GM21360 (cell line): ENCODE data around the gene CABP4.
"Not testable (repeated sequence)": the region's sequence is repeated elsewhere in the genome, so short reads cannot be mapped to it uniquely, and the experiment has no call there.

ENCODE experiments used
- ATAC-seq: cut with Tn5 transposase; IDR thresholded peaks from one replicate; pipeline ENCODE4 v1.9.1; 2021; ENCODE audit warnings: mild to moderate bottlenecking, moderate library complexity; ENCODE audit not compliant: unreplicated experiment

The CABP4 gene

DNA sequence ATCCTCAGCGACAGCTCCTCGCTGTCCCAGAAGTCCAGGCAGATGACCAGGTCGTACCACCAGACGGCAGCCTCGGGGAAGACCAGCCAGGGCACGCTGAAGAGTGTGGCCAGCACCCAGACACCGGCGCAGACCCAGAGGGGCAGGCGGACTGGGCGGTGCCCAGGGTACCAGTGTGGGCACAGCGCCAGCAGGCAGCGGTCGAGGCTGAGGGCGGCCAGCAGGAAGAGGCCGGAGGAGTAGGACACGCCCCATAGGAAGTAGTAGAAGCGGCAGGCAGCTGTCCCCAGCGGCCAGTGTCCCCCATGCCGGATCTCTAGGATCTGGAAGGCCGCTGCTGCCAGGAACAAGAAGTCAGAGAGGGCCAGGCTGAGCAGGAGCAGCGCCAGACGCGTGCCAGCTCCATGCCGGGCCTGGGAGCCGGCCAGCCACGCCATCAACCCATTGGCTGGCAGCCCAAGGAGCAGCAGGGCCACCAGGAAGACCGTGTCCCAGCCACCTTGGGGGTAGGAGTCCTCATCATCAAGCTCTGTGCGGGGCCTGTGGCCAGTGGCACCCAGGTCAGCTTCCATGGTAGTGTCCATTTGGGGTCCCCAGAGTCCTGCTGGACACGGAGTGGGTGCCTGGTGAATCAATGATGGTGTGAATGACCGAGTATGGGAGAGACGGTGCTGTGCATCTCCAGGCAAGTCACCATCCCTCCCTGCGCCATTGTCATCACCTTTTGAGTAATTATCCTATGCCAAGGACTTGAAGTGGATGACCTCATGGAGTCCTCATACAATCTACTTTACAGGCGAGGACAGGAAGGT lies 2.8 kb upstream of the CABP4 start, which contains the start of gene GPR152:
TSS of gene GPR152 (minus strand) at position 589 of the 812 bp plus-strand sequence. CDS start at position 584, 5 bp downstream.
- ATAC-seq, result no peak

DNA sequence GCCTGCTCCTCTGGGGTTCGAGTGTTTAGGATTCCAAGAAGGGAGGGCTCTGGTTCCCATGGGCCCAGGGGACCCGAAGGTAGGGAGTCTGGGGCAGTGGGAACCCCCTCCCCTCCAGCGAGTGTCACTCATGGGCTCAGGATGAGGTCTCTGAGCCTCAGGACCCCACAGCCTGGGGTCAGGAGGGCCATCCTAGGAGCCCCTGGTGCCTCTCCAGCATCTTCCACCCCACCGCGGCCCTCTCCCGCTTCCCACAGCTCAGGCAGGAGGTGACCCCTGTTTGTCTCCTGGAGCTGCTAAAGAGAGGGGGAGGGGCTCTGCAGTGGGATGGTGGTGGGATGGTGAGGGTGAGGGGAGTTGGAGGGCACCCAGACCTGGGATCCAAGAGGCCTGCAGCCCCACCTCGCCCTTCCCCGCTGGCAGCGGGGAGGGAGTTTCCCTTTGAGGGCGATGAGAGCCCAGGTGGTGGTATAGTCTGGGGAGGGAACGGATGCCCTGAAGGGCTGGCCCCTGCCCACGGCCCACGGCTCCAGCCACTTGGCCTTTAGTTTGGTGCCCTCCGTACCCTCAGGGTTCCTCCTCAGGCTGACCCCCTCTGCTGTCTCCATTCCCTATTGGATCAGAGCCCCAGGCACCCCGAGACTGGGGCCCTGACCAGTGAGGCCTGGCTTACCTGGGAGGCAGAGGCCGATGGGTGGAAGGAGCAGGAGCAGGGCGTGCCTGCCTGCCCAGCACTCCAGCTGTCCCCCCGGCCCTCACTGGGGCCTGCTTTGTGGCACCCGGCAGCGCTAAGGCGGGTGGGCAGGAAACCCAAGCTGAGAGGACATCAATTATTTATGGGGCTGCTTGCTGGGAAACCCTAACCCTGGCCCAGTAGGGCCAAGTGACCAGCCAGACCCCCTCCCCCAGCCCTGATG lies 1.1 kb upstream of the CABP4 start:
- no peak for ATAC-seq

DNA sequence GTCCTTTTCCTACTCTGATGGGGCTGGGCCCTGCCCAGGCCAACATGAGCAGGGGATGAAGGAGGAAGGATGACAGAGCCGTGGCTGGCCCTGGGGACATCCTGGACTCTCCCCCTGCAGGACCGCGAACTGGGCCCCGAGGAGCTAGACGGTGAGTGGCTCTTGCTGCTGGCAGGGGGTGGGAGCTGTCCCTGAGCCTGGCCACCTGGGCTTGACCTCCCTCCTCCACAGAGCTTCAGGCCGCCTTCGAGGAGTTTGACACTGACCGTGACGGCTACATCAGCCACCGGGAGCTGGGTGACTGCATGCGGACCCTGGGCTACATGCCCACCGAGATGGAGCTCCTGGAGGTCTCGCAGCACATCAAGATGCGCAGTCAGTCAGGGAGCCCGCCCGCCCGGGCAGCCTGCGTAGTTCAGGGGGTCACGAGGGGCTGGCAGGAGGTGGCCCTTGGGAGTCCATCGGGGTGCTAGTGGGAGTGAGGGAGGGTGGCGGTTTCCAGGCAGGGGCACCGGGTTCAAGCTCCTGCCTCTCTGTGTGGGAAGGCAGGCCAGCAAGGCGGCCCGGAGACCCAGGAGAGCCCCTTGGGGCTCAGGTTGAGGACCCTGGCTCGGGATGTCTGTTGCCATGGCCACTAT lies 1.0 kb downstream of the CABP4 start:
- ATAC-seq, result no peak

DNA sequence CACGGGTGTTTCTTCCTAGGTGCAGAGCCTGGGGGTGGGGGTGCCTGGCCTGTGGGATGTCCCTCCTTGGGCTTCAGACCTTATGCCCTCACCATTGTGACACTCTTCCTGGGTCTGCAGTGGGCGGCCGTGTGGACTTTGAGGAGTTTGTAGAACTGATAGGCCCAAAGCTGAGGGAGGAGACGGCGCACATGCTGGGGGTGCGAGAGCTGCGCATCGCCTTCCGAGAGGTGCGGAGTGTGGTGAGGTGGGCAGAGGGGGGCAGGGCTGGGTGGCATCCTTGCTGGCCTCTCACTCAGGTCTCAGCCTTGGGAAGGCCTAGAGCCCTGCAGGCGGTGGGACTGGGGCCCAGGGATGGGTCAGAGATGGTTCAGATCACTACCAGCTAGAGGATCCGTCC lies 2.3 kb downstream of the CABP4 start:
- ATAC-seq, result no peak

DNA sequence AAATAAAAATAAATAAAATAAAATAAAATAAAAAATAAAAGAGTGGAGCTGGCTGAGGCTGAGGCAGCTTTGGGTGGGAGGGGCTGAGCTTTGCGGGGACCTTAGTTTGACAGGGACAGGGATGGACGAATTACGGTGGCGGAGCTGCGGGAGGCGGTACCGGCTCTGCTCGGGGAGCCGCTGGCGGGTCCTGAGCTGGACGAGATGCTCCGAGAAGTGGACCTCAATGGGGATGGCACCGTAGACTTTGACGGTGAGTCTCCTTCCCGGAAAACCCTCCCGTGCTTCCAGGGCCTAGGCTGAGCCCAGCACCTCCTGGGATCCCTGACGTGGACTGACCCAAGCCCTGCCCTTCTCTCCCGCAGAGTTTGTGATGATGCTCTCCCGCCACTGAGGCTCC lies 3.1 kb downstream of the CABP4 start:
- no peak for ATAC-seq

DNA sequence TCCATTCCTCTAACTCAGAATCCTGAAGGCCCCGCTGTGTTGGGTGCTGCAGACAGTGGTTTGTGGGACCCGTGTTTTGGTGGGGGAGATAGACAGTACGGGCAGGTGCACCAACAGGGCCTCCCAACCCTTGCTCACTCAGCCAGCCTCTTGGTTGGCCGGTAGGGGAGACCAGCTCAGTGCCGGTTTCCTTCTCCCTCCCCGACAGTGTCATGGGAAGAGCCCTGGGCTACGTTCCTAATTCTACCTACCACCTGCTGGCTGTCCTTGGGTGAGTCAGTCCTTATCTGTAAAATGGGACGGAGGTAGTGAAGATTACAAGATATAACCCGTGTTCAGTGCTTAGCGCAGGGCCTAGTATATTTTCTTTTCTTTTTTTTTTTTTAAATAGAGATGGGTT lies 8.0 kb downstream of the CABP4 start:
- no peak for ATAC-seq

DNA sequence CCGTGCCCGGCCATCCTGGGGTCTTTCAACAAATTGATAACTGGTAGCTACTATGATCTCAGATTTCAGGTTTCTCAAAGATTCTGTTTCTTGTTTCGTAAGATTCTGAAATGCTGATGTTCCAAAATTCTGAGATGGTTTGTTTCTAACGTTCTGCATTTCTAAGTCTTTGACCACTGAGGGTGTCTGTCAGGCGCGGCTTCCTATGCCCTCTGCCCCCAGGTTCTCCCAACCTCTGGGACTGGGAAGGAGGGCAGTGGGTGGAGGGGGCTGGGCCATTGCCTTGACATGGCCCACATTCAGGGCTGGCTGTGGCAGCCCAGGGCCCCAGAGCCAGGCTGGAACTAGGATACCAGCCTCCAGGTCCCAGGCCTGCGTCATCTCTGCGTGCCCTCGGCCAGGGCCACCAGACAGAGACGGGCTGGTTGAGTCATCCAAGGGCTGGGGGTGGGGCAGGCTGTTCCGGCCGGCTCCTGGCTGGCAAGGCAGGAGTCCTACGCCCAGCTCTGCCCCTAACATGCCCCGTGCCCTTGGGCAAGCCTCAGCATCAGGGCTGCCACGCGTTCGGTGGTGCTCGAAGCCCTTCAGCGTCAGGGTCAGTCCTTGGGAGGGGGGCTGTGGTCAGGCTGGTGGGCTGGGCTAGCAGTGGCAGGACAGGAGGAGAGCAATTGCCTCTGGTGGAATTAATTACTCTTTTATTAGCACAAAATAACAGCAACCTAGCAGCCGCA lies 8.7 kb downstream of the CABP4 start:
- ATAC-seq, result no peak

DNA sequence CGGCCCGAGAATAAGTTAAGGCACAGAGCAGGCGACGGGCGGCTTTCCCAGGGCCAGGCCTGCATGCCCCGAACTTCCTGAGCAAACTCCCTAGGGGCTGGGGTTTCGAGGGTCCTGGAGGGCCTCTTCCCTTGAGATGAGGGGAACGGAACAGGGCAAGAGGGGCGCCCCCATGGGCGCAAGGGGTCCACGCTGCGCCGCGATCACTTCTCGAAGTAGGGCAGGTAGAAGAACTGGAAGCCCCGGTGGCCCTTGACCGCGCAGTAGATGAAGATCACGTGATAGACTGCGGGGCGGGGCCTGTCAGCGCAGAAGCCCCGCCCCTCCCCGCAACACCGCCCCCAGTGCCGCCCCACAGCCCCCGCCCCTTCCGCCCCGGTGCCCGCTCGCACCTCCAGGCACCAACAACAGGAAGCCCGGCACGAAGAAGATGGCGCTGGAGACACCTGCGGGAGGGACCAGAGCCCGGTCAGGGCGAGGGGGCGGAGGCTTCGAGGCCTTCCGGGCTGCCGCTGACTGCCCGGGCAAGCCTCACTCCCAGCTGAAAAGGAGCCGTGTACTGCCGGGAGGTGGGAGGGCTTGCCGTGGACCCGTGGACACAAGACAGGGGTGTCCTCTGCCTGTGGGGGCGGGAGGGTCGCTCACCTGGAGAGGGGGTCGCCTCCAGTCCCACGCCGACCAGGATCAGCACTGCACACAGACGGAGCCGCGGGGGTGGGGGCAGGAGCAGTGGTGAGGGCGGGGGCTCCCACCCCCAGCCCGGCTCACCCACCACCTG lies 9.4 kb downstream of the CABP4 start:
- ATAC-seq, result no peak

DNA sequence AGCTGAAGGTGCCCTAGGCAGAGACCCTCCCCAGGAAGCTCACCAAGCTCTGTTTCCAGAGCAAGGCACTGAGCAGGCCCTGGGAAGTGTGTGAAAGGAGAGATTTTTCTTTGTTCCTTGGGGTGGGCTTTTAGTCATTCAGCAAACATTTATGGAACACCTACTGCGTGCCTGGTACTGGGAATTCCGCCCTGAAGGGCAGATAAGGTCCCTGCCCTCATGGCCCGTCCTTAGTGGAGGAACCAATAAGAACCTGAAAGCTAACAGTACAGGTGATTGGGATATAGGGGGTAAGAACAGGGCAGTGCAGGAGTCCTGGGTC lies 10.0 kb downstream of the CABP4 start:
- no peak for ATAC-seq

DNA sequence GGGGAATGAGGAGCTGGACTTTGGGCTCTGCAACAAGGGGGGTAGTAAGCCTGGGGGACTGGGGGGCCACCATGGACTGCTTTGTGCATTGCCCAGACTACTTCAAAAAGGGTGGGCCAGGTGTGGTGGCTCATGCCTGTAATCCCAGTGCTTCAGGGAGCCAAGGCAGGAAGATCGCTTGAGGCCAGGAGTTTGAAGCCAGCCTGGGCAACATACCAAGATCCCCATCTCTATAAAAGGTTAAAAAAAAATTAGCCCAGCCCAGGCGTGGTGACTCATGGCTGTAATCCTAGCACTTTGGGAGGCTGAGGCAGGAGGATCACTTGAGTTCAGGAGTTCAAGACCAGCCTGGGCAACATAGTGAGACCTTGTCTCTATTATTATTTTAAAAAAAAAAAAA lies 10.4 kb downstream of the CABP4 start:
- ATAC-seq, result not testable (repeated sequence)

DNA sequence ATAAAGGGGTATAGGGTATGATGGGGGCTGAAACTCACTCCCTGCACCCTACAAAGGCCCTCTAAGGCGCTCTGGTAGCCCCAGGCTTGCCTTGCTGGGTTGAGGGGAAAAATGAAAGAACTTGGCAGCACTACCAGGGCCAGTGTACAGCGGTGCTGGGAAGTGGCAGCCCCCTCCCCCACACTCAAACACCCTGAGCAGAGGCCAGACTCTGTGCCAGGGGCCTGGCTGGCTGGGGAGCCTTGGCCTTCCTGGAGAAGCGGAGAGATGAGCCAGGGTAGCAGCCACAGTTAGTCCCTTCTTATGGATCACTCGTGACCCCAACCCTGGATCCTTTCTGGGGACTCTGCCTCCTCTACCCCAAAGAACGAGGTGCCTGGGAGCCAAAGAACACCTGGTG lies 11.2 kb downstream of the CABP4 start:
- ATAC-seq, result no peak

DNA sequence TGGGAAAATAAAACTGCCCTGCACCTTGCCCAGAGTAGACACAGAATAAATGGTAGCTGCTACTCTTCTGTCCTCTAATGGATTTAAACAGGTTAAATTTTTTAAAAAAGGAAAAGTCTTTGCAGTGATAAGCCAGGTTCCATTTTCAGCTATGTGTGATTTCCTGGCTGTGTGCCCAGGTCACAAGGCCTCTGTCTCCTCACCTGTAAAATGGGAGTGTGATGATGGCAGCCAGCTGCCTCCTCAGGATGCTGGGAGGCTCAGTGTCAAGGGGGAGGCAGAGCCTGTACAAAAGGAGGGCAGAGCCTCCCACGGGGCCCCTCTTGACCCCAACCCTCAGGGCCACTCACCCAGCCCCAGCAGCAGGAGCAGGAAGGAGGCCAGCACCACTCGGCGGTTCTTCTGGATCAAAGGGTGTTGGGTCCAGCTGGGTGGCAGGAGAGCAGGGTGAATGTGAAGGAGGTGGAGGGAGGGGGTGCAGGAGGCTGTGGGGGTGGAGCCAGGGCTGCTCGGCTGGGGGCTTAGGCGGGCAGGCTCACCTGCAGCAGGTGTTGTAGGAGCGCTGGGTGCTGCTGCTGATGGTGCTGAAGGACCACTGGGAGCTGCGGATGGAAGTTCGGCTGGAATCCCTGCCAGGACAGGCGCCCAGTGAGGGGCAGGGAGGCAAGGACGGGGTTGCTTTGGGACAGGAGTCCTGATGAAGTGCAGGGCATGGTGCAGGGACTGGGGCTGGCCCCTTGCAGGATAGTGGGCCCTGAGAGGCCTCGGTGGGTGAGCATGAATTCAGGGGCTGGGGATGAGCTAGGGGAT lies 12.0 kb downstream of the CABP4 start:
- ATAC-seq, result no peak

DNA sequence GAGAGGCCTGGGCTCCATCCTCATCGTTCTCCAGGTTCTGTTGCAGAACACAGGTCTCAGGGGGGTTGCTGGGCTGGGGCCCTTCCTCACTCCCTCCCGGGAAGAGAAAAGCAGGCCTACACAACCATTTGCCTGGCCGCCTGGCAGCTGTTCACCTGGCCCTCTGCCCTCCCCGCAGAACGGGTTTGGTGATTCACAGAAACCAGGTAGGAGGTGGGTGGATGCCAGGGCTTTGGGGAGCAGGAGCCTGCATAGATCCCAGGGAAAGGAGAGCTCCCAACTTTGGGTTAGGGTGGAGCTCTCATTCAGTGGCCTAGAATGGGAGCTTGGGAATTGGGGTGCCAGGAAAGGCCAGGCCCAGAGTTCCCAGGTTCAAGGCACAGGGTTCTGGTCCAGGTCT lies 12.9 kb downstream of the CABP4 start:
- no peak for ATAC-seq

DNA sequence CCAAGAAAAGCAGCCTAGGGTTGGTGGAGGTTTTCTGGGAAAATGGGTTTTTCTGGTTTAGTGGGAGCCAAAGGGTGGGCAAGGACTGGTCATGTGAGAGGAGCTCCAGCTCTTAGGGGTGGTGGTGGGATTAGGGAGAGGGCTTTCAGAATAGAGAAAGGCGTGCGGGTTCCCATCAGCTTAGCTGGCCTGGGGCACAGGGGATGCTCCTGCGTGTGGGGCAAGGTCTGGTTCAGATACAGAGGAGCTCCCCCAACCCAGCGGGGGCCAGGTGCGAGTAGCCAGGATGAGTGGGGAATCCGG lies 13.3 kb downstream of the CABP4 start:
- ATAC-seq, result no peak

DNA sequence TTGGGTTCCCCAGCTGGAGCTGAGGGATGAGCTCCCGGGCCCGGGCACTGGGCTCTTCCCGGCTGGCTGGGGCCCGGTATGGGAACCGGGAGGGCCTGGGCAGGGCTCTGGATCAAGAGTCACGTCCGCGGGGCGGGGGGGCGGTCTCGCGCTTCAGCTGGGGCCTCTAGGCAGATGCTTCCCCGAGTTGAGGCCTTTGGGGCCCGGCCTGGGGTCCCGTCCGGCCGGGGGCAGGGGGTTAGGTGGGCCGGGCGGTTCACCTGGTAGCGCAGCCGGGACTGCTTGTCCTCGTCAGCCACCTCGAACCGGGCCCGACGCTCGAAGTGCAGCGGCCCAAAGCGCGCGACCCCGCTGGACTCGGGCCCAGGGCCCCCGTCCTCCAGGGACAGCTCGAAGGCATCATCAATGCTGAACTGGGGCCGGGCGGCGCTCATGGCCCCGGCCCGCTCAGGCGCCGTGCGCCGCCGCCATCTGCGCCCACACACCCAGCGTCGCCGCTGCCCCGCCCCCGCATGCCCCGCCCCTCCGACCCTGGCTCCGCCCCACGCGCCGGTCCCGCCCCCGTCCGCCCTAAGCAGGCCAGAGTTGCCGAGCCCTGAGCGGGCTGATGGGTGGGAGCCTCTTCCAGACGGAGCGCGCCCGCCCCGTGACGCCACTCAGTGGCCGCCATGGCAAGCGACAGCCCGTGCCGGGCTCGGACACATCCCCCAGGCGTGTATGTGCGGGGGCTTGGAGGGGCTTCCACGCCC lies 13.8 kb downstream of the CABP4 start, which contains the start of gene TMEM134:
TSS of gene TMEM134 (minus strand) at position 493 of the 749 bp plus-strand sequence. CDS start at position 434, 59 bp downstream.
- peak; percentile 51 for ATAC-seq

DNA sequence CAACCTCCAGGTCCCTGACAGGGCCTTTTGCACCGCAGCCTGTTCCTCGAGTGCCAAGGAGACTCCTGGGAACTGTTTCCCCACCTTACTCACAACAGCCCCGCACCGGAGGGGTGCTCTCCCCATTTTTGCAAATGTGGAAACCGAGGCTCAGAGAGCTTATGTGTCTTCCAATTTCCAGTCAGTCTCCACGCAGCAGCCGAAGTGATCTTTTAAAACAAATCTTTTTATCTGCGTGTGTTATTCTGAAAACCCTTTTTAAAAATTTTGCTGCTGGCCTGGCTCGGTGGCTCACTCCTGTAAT lies 14.3 kb downstream of the CABP4 start:
- no peak for ATAC-seq

DNA sequence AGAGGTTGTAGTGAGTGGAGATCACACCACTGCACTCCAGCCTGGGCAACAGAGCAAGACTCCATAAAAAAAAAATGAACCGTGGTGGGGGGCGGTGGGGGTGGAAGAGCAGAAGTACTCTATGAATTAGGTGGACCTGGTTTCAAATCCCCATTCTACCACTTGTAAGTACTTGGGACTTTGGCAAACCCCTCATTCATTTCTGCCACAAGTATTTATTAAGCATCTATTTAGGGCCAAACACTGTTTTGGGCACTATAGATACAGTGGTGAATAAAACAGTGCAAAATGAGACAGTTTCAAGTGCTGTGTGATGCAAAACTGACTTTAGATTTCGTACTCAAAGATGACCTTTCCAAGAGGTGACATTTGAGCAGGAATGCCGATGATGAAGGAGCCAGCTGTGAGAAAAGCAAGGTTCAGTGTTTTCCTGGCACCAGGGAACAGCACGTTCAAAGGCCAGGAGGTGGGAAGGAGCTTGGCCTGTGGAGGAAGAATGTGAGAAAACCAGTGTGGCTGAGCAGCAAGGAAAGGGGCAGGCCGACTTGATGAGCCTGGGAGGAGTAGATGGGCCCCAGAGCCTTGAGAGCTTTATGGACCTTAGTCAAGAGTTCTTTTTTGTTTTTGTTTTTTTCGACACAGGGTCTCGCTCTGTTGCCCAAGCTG lies 15.3 kb downstream of the CABP4 start:
- ATAC-seq, result no peak

DNA sequence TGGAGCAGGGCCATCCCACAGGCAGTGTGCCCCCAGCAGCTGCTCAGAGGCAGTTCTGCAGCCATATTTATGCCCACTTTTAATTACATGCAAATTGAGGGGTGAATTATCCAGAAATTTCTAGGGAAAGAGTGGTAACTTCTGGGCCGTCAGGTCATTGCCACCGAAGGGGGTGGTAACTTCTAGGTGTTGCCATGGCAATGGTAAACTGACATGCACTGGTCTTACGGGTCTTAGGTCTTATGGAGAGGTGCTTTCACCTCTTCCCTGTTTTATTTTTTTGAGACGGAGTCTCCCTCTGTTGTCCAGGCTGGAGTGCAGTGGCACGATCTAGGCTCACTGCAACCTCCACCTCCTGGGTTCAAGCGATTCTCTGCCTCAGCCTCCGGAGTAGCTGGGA lies 17.7 kb downstream of the CABP4 start:
- no peak for ATAC-seq
